ENCODE data around the gene SZT2.
A peak's percentile ranks its signal among the peaks of the same experiment; 100 is the strongest.

SZT2 gene

GRCh38 chr1:43422995-43423671 is 33.4 kb downstream of the SZT2 start:
- peak; percentile 98 for FAIRE-seq
- no peak for DNase-seq (ENCODE audit: low spot score)

- DNase-seq (ENCODE audit: low spot score) (no peak), FAIRE-seq (peak; percentile 52)
These were observed 34.2 kb downstream of the SZT2 start for GRCh38 chr1:43423672-43424550.

- FAIRE-seq (no peak), DNase-seq (ENCODE audit: low spot score) (no peak)
These were observed 35.3 kb downstream of the SZT2 start for GRCh38 chr1:43425045-43425444.

- FAIRE-seq = no peak
These were observed 36.5 kb downstream of the SZT2 start for GRCh38 chr1:43426221-43426620.

DNA sequence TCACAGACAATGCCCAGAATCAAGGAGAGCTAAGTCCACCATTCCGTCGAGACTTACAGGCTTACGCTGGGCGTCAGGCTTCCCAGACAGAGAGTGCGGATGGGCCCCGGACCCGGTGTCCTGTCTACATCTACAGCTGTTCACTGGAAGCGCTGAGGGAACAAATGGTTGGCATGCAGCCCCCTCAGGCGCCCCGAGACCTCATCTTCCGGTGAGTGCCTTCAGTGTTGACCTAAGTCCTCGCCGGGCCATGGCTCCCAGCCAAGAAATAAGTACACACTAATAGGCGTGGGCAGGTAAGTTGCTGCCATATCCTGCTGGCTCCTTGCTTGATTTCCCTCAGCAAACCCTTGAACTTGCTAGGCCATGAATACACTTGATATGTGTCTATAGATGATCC is 37.8 kb downstream of the SZT2 start:
- no peak for FAIRE-seq
- DNase-seq (ENCODE audit: low spot score) = no peak

More at GRCh38 chr1:43426221-43426620, 36.5 kb downstream of the SZT2 start:
- DNase-seq (ENCODE audit: low spot score) = no peak

DNA sequence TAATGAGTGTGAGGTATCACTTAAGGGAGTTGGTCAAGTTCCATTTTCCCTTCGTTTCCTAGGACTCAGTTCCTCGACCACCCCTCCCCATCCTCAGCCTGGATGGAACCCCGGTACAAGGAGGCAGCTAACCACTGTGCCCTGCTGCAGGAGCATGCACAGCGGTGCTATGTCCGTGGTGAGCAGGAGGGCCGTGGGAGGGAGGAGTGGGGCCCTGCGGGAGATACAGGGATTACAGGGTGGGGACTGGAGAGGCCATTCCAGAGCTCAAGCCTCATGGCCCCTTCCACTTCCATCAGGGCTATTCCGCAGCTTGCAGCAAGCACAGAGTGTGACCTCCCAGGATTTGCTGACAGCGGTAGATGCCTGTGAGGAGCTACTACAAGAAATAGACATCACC is 38.2 kb downstream of the SZT2 start:
- FAIRE-seq = no peak
- DNase-seq (ENCODE audit: low spot score) = no peak

GRCh38 chr1:43430831-43431230 is 41.1 kb downstream of the SZT2 start:
- no peak for FAIRE-seq

DNA sequence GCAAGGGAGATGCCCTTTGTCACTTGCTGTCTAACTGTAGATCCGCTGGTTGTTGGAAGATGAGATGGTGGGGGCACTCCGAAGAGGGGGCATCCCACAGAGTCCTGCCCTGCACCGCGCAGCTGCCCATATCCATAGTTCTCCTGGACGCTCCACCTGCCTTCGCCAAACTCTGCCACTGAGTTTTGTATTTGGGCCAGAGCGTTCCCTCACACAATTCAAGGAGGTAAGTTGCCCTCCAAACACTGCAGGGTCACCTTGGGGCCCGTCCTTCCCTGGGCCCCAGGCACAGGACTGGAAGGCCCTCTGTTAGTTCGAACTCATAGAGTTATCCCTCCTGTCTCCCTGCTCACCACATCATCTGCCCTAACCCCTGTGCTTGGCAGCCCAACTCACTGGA is 42.0 kb downstream of the SZT2 start:
- DNase-seq (ENCODE audit: low spot score) = no peak
- no peak for FAIRE-seq

More at GRCh38 chr1:43430831-43431230, 41.1 kb downstream of the SZT2 start:
- no peak for DNase-seq (ENCODE audit: low spot score)

DNA sequence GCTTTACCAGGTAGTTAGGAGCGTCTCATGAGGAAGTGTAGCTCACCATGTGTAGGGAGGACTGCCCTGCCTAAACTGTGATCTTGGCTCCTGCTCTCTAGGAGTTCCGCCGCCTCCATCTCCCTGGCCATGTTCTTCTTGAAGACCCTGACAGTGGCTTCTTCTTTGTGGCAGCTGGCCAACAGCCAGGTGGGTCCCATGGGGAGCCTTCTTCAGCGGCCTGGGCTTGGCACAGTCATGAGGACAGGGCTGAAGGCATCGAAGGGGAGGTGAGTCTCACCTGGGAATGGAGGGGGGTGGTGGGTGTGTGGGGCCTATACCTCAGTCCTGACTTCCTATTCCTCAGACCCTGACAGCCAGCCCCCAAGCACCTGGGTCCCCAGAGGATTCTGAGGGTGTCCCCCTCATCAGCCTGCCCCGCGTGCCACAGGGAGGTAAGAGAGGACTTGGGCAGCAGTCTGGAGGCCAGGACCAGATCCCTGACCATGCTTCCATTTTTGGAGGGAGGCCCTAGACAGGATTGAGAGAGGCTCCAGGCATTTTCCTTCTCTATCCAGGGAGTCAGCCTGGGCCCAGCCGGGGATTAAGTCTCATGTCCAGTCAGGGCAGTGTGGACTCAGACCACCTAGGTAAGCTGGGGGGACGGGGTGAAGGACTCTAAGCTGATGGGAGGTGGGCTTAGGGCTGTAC is 42.6 kb downstream of the SZT2 start:
- DNase-seq (ENCODE audit: low spot score) = no peak
- no peak for FAIRE-seq

- FAIRE-seq (no peak), DNase-seq (ENCODE audit: low spot score) (no peak)
These were observed 43.2 kb downstream of the SZT2 start for GRCh38 chr1:43432907-43433306.

GRCh38 chr1:43434256-43434655 is 44.6 kb downstream of the SZT2 start:
- FAIRE-seq = no peak
- DNase-seq (ENCODE audit: low spot score) = no peak

GRCh38 chr1:43435146-43436145 is 45.7 kb downstream of the SZT2 start:
- DNase-seq (ENCODE audit: low spot score) = no peak

GRCh38 chr1:43436371-43436770 is 46.7 kb downstream of the SZT2 start:
- DNase-seq (ENCODE audit: low spot score) (no peak), FAIRE-seq (no peak)

More at GRCh38 chr1:43435146-43436145, 45.7 kb downstream of the SZT2 start:
- no peak for FAIRE-seq

DNA sequence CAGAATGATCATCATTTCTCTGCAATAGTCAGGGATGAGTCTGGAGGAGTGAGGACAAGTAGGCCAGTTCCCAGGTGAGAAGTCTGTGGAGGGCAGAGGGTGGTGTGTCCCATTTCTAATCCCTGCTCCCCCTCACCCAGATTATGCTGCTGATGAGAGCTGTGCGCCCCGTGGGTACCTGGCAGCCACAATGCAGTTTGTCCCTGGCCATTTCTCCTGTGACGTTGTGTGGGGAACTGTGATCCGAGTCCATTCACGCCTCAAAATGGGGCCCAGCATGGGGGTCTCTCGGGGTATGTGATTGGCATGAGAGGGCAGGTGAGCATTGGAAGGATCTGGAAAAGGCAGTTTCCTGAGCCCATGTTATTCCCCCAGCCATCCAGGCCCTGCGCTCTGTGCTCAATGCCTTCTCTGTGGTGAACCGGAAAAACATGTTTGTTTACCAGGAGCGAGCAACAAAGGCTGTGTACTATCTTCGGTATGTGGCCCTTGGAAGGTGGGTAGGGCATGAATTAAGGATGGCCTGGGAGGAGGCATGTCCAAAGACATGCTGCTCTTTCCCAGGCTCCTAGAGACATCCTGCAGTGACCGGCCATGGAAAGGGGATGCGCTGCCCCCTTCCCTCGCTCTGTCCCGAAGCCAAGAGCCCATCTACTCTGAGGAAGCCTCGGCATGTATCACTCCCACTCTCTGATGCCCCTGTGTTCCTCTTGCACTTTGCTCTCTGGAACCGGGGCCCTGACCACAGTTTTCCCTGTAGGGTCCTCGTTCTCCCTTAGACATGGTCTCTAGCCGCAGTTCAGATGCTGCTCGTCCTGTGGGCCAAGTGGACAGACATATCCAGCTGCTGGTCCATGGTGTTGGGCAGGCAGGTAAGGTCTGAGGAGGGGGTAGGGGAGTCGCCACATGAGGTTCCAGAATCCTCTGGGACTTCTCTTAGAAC is 47.6 kb downstream of the SZT2 start:
- DNase-seq (ENCODE audit: low spot score) (no peak), FAIRE-seq (peak; percentile 23)

DNA sequence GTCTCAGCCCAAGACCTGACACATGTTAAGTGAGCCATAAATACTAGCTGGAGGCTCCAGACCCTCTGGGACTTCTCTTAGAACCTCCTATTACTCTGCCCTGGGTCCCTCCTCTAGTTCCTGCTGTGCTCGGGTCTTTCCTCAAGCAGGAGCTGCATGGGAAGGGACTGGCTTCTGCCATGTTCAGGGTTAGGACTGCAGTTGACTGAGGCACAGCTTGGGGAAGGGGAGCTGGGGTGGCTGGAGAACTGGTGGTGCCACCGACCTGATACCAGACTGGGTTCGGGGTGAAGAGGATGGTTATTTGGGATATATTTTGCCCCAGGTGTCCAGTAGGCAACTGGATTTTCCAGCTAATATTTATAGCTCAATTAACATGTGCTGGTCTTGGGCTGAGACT is 48.3 kb downstream of the SZT2 start:
- no peak for FAIRE-seq

DNA sequence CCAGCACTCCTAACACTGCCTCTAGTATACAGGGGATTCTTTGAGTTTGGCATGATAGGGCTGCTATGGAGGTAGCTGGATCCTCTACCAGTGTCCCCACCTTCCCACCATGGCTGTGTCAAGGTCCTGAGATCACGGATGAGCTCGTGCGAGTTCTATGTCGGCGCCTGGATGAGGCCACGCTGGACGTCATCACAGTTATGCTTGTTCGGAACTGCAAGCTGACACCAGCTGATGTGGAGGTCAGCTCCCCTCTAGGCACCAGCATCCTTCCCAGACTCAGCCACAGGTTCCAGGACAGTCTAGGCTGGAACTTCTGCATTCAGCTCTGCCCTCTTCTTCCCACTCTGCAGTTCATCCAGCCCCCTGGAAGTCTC is 48.9 kb downstream of the SZT2 start:
- FAIRE-seq (no peak), DNase-seq (ENCODE audit: low spot score) (no peak)

More for the DNA sequence above, 48.3 kb downstream of the SZT2 start:
- no peak for DNase-seq (ENCODE audit: low spot score)

- FAIRE-seq = no peak
- no peak for DNase-seq (ENCODE audit: low spot score)
These were observed 49.4 kb downstream of the SZT2 start for GRCh38 chr1:43438953-43439581.

GRCh38 chr1:43439781-43440180 is 50.1 kb downstream of the SZT2 start:
- no peak for DNase-seq (ENCODE audit: low spot score)
- FAIRE-seq = peak; percentile 76

DNA sequence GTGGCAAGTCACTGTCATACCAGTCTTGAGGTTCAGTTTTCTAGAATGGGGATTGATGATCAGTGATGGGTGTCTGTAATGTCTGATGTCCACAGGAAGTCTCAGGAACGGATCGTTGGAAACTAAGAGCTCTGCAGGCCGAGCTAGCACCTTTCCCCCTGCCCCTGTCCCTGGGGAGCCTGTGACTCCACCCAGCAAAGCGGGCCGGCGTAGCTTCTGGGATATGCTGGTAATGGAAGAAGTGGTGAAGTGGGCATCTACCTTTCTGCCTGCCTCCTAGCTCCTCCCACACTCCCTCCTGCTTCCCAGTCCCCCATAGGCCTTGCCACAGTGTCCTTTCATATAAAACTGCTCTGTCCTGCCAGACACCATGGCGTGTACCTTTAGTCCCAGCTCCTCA is 50.7 kb downstream of the SZT2 start:
- DNase-seq (ENCODE audit: low spot score) (no peak), FAIRE-seq (no peak)

Data from urothelium cell line (cell line).